Body of pancreas (tissue), 4 donors: ENCODE data around the gene ADAMTSL1.

Experiments used
- POLR2A ChIP-seq, 3 donors: fragments of 450-650 bp; IDR thresholded peaks; one replicate each; pipeline ENCODE4 v1.6.1; 2016; ENCODE audit warnings: antibody characterized with exemption in 3 of 3, mild to moderate bottlenecking in 2 of 3
- TF ChIP-seq, protein P1 (sequence below), 7 experiments: fragments of 450-650 bp in 4 of 7; fragments of 200-600 bp in 3 of 7; sonication (generic) in 3 of 7; IDR thresholded peaks; one replicate each; pipeline ENCODE4 v1.5.1; 2016 to 2019; ENCODE audit warnings: antibody characterized with exemption in 7 of 7

DNA sequence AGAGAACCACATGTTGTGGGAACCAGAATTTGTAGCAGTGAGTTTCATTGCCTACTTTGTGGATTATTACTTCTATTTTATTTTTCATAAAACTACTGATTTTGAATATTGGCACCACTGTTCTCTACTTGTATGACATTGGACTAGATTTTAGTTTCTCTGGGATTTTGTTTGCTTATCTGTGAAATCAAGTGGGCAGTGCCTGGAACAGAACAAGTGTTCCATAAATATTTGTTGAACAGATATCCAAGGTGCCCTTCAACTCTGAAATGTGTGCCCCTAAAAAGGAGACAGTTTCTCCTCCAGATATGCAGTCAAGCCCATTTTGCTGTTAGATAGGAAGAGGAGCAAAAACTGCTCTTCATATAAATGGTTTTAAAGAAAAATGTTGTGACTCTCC is 42.6 kb downstream of the ADAMTSL1 start:
- TF ChIP-seq, protein P1, sequence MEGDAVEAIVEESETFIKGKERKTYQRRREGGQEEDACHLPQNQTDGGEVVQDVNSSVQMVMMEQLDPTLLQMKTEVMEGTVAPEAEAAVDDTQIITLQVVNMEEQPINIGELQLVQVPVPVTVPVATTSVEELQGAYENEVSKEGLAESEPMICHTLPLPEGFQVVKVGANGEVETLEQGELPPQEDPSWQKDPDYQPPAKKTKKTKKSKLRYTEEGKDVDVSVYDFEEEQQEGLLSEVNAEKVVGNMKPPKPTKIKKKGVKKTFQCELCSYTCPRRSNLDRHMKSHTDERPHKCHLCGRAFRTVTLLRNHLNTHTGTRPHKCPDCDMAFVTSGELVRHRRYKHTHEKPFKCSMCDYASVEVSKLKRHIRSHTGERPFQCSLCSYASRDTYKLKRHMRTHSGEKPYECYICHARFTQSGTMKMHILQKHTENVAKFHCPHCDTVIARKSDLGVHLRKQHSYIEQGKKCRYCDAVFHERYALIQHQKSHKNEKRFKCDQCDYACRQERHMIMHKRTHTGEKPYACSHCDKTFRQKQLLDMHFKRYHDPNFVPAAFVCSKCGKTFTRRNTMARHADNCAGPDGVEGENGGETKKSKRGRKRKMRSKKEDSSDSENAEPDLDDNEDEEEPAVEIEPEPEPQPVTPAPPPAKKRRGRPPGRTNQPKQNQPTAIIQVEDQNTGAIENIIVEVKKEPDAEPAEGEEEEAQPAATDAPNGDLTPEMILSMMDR (IDR thresholded peaks at IDR 0.05): no peak
- TF ChIP-seq POLR2A (IDR thresholded peaks at IDR 0.05): no peak
